Stomach (tissue), 4 donors: Measurements from ENCODE around the gene CMTM4.

ENCODE experiments used
- POLR2A ChIP-seq, 4 donors: fragments of 450-650 bp; IDR thresholded peaks; one replicate each; pipeline ENCODE4 v1.6.1; 2016; ENCODE audit warnings: antibody characterized with exemption in 4 of 4, control low read depth in 2 of 4, mild to moderate bottlenecking in 1 of 4, moderate library complexity in 1 of 4
- TF ChIP-seq, protein P1 (sequence below), 7 experiments: fragments of 450-650 bp in 4 of 7; fragments of 200-600 bp in 3 of 7; sonication (generic) in 3 of 7; IDR thresholded peaks; one replicate each; pipeline ENCODE4 v1.5.1; 2016 to 2019; ENCODE audit warnings: antibody characterized with exemption in 7 of 7, control low read depth in 2 of 7, mild to moderate bottlenecking in 1 of 7

DNA sequence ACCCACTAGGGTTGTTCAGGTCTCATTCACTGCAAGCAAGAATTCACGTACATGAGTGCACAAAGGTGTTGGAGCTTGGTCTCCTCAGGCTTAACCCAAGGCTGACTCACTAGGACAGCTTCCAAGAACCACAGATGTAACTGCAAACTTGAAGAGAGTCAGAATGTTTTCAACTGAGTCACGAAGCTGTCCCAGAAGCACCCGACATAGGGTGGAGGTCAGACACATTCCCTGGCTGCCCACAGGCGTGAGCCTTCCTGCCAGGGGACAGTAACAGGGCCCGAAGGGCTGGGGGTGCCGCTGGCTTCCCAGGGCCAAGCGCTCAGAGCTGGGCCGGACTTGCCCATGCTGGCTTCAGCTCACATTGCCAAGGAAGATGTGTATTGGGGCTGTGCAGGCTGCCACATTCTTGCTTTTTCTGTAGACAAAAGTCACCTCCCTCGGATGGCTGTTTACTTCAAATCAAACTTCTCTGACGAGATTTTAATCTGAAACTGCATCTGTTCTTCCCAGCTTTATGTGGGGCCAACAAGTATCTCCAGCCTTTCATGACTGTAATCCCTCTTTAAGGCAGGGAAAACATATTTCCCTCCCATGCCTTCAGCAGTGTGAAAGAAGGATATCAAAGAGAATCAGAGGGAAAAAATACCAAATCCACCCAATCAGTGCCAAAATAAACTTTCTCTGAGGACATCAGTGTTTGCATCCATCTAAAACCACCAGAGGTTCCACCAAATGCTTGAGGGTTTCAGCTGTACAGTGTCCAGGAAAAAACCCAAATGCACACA lies 77.8 kb downstream of the CMTM4 start:
- TF ChIP-seq, protein P1, sequence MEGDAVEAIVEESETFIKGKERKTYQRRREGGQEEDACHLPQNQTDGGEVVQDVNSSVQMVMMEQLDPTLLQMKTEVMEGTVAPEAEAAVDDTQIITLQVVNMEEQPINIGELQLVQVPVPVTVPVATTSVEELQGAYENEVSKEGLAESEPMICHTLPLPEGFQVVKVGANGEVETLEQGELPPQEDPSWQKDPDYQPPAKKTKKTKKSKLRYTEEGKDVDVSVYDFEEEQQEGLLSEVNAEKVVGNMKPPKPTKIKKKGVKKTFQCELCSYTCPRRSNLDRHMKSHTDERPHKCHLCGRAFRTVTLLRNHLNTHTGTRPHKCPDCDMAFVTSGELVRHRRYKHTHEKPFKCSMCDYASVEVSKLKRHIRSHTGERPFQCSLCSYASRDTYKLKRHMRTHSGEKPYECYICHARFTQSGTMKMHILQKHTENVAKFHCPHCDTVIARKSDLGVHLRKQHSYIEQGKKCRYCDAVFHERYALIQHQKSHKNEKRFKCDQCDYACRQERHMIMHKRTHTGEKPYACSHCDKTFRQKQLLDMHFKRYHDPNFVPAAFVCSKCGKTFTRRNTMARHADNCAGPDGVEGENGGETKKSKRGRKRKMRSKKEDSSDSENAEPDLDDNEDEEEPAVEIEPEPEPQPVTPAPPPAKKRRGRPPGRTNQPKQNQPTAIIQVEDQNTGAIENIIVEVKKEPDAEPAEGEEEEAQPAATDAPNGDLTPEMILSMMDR (IDR thresholded peaks at IDR 0.05): no peak
- TF ChIP-seq POLR2A (IDR thresholded peaks at IDR 0.05): no peak
